NB4 (cell line): ENCODE data around the gene GORASP1.

ENCODE experiments used
- DNase-seq: peaks from one replicate; pipeline ENCODE4 v3.0.0; 2010; ENCODE audit warnings: low read depth
- H3K4me3 ChIP-seq: one replicate; pipeline ENCODE4 v1.5.1; 2011; ENCODE audit warnings: mild to moderate bottlenecking, low read depth, low read length, moderate library complexity
- MYC ChIP-seq: IDR thresholded peaks from 2 replicates; pipeline ENCODE4 v1.6.1; 2011; ENCODE audit warnings: low read depth, low read length
- POLR2A ChIP-seq: IDR thresholded peaks from 2 replicates; pipeline ENCODE4 v1.6.1; 2011; ENCODE audit warnings: mild to moderate bottlenecking; ENCODE audit not compliant: insufficient read length; ENCODE audit errors: extremely low read depth
- TF ChIP-seq, protein P1 (sequence below): IDR thresholded peaks from one replicate; pipeline ENCODE4 v1.5.1; 2012; ENCODE audit warnings: low read depth, low read length
- TF ChIP-seq, protein P2 (sequence below): IDR thresholded peaks from 2 replicates; pipeline ENCODE4 v1.6.1; 2011; ENCODE audit warnings: low read depth, low read length

The GORASP1 gene

DNA sequence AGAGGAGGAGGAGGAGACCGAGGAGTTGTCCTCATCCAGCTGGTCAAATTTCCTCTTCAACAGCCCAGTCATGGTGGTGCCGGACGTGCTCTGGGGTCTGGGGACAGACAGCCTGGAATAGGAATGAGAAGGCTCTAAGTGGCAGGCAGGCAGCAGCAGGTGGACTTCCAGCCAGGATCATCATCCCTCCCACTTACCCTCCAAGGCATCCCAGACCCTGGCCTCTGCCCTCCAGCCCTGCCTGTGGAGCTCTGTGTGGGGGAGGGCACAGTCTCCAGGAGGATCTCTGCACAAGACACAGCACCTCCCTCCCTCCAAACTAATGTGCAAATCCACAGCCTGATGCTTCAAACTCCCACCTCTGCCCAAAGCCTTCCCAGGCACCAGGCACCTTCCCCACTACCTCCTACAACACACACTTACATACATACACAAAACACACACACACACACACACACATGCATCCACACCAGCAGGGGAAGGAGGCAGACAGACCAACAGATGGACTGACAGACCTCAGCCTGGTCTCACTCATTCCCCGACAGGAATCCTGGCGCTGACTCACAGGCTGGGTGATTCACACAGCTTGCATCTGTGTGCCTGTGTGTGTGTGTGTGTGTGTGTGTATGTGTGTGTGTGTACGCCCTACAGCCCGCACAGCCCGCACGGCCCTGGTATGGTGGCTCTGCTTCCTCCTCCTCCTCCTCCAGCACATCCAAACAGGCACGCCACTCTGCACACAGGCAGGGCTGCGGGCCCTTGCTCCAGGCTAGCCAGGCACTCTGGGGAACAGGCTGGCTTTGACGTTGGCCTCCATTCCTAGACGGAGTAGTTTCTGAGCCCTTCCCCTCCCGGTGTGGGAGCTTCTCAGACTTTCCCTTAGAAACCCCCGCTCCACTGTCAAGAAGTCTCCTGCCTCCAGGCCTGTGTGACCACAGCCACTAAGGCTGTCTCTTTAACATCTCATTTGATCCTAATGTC lies 39.5 kb upstream of the GORASP1 start:
- DNase-seq, result peak; percentile 87
- TF ChIP-seq, protein P1, sequence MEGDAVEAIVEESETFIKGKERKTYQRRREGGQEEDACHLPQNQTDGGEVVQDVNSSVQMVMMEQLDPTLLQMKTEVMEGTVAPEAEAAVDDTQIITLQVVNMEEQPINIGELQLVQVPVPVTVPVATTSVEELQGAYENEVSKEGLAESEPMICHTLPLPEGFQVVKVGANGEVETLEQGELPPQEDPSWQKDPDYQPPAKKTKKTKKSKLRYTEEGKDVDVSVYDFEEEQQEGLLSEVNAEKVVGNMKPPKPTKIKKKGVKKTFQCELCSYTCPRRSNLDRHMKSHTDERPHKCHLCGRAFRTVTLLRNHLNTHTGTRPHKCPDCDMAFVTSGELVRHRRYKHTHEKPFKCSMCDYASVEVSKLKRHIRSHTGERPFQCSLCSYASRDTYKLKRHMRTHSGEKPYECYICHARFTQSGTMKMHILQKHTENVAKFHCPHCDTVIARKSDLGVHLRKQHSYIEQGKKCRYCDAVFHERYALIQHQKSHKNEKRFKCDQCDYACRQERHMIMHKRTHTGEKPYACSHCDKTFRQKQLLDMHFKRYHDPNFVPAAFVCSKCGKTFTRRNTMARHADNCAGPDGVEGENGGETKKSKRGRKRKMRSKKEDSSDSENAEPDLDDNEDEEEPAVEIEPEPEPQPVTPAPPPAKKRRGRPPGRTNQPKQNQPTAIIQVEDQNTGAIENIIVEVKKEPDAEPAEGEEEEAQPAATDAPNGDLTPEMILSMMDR, result no peak
- TF ChIP-seq POLR2A (no peak), MYC (no peak)
- TF ChIP-seq, protein P2, sequence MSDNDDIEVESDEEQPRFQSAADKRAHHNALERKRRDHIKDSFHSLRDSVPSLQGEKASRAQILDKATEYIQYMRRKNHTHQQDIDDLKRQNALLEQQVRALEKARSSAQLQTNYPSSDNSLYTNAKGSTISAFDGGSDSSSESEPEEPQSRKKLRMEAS, result no peak
- peak overlapping the region; percentile 48 for H3K4me3 ChIP-seq

DNA sequence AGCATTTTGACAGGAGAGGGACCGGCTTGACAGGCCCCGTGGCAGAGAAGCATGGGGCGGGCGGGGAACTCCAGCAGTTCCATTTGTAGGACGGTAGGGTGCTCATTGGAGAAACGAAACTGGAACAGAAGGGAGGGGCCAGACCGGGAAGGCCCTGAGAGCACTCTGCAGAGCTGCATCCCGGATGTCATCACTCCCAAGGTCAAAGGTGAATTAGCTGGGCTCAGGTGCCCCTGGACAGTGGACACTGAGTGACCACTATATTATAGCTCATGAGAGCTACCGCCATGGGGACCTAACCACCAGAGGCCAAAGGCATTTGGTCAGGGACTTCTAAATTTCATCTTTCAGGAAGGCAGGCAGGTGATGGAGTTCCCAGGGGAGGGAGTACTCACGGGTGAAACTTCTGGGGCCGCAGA lies 38.7 kb upstream of the GORASP1 start:
- DNase-seq, result no peak
- H3K4me3 ChIP-seq, result no peak overlapping the region
- TF ChIP-seq POLR2A (no peak), MYC (no peak)
- TF ChIP-seq, protein P2, result no peak
- TF ChIP-seq, protein P1, result no peak

DNA sequence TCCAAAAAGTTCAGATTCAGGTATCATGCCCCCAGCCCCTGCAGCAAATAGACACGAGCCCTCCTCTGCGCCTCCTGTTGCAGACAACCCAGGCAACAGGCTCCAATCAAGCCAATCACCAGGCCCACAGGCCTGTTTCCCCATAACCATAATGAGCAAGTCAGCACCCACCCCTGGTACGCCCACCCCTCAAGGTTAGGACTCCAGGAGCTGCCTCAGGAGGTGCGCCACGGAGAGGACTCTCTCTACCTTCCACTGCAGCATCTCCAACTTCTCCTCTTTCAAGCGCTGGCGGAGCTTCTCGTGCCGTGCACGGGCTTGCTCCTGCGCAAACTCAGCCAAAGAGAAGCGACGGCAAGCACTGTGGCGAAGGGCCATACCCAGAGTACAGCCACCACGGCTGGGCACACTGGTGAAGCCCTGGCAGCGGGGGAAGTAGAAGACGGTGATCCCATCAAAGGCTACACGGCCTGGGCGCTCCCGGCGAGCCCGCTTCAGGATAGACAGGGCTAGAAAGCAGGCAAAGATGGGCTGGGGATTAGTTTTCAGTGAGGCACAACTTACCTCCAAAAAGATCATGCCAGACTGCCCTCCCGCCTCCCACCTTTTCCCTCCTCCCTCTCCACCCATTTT lies 37.4 kb upstream of the GORASP1 start:
- no peak for DNase-seq
- no peak for TF ChIP-seq POLR2A
- H3K4me3 ChIP-seq, result no peak overlapping the region

DNA sequence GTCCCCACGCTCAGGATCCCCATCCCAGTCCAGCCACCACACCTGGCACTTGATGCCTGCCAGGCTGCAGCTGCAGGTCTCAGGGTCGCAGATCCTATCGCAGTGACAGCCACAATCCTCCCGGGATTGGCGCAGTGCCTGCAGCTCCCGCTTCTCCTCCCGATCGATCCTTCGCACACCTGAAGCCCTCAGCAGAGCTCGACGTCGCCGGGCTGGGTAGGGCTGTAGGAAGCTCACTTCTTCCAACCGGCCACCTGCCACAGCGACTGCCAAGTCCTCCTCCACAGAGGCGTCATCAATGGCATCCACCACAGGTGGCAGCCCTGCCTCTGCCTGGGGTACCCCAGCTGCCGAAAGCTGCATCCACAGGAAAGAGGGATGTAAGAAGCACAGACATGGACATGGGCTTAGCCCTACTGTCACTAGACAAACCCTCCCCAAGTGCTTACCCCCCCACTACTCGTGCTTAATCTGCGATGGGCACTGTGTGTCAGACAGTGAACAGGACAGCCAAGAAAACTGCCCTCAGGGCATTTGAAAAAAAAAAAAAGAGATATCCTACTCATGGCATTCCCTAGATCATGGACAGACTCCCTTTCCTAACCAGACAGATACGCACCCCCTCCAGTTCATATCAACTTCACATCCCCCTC lies 36.8 kb upstream of the GORASP1 start:
- no peak for DNase-seq
- TF ChIP-seq POLR2A (no peak), MYC (no peak)
- TF ChIP-seq, protein P2, result no peak
- TF ChIP-seq, protein P1, result no peak
- no peak overlapping the region for H3K4me3 ChIP-seq

DNA sequence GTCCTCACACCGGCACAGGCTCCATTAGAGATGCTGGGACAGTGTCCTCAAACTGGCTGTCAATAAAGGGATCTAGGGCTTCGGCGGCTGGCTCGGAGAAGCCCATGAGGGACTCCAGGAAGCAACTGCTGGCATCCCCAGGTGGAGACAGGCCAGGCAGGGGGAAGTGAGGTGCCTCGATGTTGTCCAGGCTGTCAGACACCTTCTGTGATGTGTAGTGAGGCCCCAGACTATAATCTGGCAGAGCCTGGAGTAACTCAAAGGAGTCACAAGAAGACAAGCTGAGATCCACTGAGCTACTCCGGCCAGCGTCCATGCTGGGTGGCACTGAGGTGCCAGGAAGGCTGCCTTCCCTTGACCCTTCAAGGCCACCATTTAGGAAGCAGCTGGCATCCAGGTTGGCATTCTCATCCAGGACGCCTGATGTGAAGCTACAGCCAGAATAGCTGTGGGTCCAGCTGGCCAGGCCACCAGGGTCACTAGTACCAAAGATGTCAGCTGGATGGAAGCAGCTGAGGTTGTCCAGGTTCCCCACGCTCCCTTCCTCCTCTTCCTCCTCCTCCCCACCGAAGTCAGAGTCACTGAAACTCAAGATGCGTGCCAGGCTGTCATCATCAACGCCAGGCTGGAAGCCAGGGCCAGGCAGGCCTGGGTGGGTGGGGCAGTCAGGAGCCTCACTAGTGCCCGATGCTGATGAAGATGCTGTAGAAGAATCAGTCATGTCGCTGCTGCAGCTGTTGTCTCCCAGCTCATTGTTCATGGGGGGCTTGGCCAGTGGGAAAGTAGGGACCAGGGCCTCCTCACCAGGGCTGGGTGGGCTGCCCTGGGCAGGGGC lies 35.8 kb upstream of the GORASP1 start:
- H3K4me3 ChIP-seq, result no peak overlapping the region
- DNase-seq, result no peak
- TF ChIP-seq, protein P2, result no peak
- TF ChIP-seq, protein P1, result no peak
- TF ChIP-seq MYC, result no peak
- no peak for TF ChIP-seq POLR2A
